Esophagus squamous epithelium (tissue), 5 donors: ENCODE measurements around the gene DNASE2. TPM values are rescaled to one million over a fixed set of nuclear protein-coding genes. Genes with fewer than 3 reads are reported as not detected.

ENCODE experiments used
- DNase-seq: peaks from one replicate; lab custom pipeline; 2025; lab: John Stamatoyannopoulos, UW
- H3K27ac ChIP-seq, 4 donors: fragments of 200-600 bp; sonication (generic); one replicate each; pipeline ENCODE4 v1.5.1; 2016 to 2019; ENCODE audit warnings: mild to moderate bottlenecking in 1 of 4
- H3K27me3 ChIP-seq, 4 donors: fragments of 200-600 bp; sonication (generic); 1 replicate in 3 of 4; 2 replicates in 1 of 4; pipeline versions ENCODE4 v1.5.1 to v1.6.0; 2017 to 2021; ENCODE audit warnings: antibody characterized with exemption in 1 of 4
- H3K36me3 ChIP-seq, 3 donors: fragments of 200-600 bp; sonication (generic); one replicate each; pipeline ENCODE4 v1.5.1; 2016 to 2019
- H3K4me1 ChIP-seq, 3 donors: fragments of 200-600 bp; sonication (generic); one replicate each; pipeline ENCODE4 v1.5.1; 2017 to 2019
- H3K4me3 ChIP-seq, 4 donors: fragments of 200-600 bp; sonication (generic); 1 replicate in 3 of 4; 2 replicates in 1 of 4; pipeline ENCODE4 v1.5.1; 2016 to 2019; ENCODE audit warnings: mild to moderate bottlenecking in 2 of 4, moderate library complexity in 1 of 4
- H3K9me3 ChIP-seq, 3 donors: fragments of 200-600 bp; sonication (generic); one replicate each; pipeline ENCODE4 v1.5.1; 2016 to 2019
- POLR2A ChIP-seq, 4 donors: fragments of 450-650 bp; IDR thresholded peaks; one replicate each; pipeline ENCODE4 v1.6.1; 2017; ENCODE audit warnings: antibody characterized with exemption in 4 of 4, mild to moderate bottlenecking in 4 of 4, moderate library complexity in 3 of 4
- WGBS, 2 donors: methylation state at CpG; one replicate each; pipeline ENCODE4 v1.1.5; 2018; 5-methylcytosine and 5-hydroxymethylcytosine counted together
- intact Hi-C: fragments of 100-400 bp; cut with DNase I; formaldehyde crosslinking; loops from one replicate; pipeline ENCODE4 v1.15.0; 2022
- total RNA-seq, 4 donors: library from RNA; depleted of rRNA; stranded (reverse); fragments of >200 nt; gene quantifications; one replicate each; pipeline ENCODE4 v1.1.0, GENCODE V29; 2016
- TF ChIP-seq, protein P1 (sequence below), 6 experiments: fragments of 450-650 bp in 4 of 6; fragments of 200-600 bp in 2 of 6; sonication (generic) in 2 of 6; IDR thresholded peaks; one replicate each; pipeline ENCODE4 v1.5.1; 2016 to 2019; ENCODE audit warnings: antibody characterized with exemption in 6 of 6, mild to moderate bottlenecking in 4 of 6, moderate library complexity in 4 of 6
- donor health status: DM: yes; HTN: yes; CAD: no.

The DNASE2 gene
- total RNA-seq, 4 donors from 2014 or later: 12.3 to 27.9 (median 20.4) TPM

DNA sequence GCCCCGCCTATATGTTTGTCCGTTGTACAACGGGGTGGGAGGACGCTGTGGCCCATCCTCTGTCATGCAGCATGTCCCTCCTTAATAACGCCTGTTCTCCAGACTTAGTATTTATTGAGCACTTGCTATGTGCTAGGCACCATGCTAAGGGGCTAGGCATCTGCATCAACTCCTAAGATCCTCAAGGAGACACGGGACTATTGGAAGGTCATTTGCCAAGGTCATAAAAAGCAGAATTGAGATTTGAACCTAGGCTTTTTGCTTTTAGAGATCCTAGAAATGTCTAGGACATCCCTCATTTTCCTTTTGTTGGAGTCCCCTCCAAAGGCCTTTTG lies 44.8 kb downstream of the DNASE2 start:
- peaks cover 15 to 71% (median 28%) of the 10 kb centered on the region in 3 donors for H3K4me1 ChIP-seq
- TF ChIP-seq POLR2A (IDR thresholded peaks at IDR 0.05): no peak
- TF ChIP-seq, protein P1, sequence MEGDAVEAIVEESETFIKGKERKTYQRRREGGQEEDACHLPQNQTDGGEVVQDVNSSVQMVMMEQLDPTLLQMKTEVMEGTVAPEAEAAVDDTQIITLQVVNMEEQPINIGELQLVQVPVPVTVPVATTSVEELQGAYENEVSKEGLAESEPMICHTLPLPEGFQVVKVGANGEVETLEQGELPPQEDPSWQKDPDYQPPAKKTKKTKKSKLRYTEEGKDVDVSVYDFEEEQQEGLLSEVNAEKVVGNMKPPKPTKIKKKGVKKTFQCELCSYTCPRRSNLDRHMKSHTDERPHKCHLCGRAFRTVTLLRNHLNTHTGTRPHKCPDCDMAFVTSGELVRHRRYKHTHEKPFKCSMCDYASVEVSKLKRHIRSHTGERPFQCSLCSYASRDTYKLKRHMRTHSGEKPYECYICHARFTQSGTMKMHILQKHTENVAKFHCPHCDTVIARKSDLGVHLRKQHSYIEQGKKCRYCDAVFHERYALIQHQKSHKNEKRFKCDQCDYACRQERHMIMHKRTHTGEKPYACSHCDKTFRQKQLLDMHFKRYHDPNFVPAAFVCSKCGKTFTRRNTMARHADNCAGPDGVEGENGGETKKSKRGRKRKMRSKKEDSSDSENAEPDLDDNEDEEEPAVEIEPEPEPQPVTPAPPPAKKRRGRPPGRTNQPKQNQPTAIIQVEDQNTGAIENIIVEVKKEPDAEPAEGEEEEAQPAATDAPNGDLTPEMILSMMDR (IDR thresholded peaks at IDR 0.05): no peak
- WGBS, 2 donors: 7 to 13% methylated on average over 3 to 6 of the region's 6 CpGs
- intact Hi-C loops: no loop called here
- H3K36me3 ChIP-seq: no peaks in the 10 kb centered on the region
- no peaks in the 10 kb centered on the region for H3K9me3 ChIP-seq
- peaks cover 22 to 100% (median 41%) of the 10 kb centered on the region in 4 donors for H3K27me3 ChIP-seq
- no peak overlapping the region for H3K27ac ChIP-seq
- no peak for DNase-seq
- H3K4me3 ChIP-seq: no peak overlapping the region

DNA sequence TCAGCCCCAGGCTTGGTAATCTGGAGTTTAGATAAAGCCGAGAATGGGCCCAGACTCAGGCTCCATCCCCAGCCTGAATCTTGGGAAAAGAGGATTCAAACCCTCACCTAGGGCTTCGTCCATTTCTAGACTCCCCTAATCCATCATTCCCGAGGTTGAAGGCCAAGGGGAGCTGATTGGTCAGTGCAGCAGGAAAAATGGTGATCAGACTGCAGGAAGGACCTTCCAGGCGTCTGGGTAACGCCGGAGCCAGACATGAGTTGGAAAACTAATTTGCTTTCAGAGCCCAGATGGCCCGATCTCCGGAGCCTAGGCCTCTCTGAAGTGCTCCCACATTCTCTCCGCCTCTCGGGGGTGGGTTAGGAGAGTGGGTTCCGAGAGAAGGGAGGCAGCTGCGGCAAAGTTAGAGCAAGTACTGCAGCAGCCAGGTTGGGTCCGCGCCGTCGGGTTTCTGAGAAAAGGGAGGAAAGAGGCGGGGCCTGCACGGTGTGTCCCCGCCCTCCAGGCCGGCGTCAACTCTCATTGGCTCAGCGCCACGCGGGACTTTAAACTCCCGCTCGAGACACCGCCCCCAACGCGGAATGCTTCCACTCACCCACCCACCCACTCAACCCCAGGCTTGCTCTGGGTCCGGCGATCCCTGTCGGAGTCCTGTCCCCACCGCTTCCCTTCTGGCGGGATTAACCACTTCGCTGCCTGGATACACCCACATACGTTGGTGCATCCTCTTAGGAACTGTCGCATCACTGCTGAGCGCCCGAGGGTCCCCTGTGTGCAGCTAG lies 46.1 kb downstream of the DNASE2 start:
- WGBS, 2 donors: 10 to 15% methylated on average over 15 to 19 of the region's 39 CpGs
- Histone ChIP-seq H3K4me3 (no peak overlapping the region), H3K27me3 (peaks cover 22 to 100% (median 37%) of the 10 kb centered on the region in 4 donors), H3K9me3 (no peaks in the 10 kb centered on the region), H3K36me3 (no peaks in the 10 kb centered on the region), H3K27ac (no peak overlapping the region), H3K4me1 (peaks cover 10 to 58% (median 22%) of the 10 kb centered on the region in 3 donors)
- DNase-seq: no peak
- TF ChIP-seq, protein P1 (IDR thresholded peaks at IDR 0.05): no peak
- intact Hi-C loops: no loop called here

DNA sequence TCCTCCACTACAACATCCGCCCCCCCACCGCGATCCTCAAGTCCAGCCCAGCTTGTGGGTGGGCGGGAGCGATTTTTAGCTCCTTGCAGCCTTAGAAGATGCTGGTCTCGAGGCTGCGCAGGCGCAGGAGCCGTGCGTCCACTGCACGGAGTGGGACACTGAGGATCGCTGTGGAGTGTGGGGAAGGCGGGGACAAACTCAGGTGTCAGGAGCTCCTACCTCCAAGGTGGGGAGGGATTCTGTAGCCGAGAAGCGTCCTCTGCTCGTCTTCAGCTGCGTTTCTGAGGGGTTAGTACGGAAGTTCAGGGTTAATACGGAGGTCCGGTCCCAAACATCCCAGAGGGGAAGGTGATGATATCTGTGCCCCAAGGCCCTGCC lies 46.7 kb downstream of the DNASE2 start, which contains the start of gene RTBDN:
RTBDN (minus strand) TSS at position 14 of the 378 bp plus-strand sequence. CDS start 4,600 bp downstream, outside the sequence.
- no peaks in the 10 kb centered on the region for H3K9me3 ChIP-seq
- 13 to 20% methylated on average over 2 to 16 of the region's 20 CpGs for WGBS, 2 donors
- no peak within 1 kb of the TSS for H3K27ac ChIP-seq
- intact Hi-C loops: no loop called here
- DNase-seq: no peak
- peaks cover 10 to 57% (median 22%) of the 10 kb centered on the region in 3 donors for H3K4me1 ChIP-seq
- no peak for TF ChIP-seq POLR2A (IDR thresholded peaks at IDR 0.05)
- TF ChIP-seq, protein P1 (IDR thresholded peaks at IDR 0.05): no peak
- peaks cover 22 to 100% (median 36%) of the 10 kb centered on the region in 4 donors for H3K27me3 ChIP-seq
- peak within 1 kb of the TSS; percentile 18 to 70 (median 41) for H3K4me3 ChIP-seq
- H3K36me3 ChIP-seq: no peaks in the 10 kb centered on the region

DNA sequence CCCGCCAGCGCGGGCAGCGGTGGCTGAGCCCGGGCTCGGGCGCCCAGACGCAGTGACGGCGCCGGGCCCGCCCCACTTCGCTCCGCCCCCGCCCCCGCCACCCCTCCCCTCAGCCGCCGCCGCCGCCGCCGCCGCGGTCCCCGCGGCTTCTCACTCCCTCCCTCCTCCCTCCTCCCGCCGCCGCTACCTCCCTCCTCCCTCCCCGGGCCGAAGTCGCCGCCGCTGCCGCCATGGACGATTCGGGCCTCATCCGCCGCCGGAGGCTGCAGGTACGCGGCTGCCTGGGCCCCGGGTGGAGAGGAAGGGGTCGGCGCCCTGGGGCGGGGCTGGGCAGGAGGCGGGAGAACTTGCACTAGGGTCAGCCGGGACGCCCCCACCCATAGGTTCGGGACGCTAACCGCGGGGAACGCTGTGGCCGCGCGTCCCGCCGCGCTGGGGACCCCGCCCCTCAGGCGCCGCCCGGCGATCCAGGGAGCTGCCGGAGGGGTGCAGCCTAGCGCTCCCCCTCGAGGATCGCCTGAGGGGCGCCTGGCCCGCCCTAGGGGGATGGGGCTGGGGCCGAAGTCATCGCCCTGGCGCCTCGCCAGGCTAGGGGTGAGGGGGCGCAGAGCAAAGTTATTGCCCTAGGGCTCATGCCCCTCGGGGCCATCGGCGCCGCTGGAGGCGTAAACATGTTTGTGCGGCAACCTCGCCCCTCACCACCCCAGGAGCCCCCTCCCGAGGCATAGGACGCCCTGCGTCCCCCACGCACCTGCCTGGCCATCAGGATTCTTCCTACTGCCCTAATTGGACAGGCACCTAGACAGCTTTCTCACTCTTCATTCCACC lies 47.3 kb downstream of the DNASE2 start:
- 0% methylated on average over 3 to 4 of the region's 87 CpGs for WGBS, 2 donors
- H3K9me3 ChIP-seq: no peaks in the 10 kb centered on the region
- DNase-seq: no peak
- H3K4me1 ChIP-seq: peaks cover 9 to 55% (median 21%) of the 10 kb centered on the region in 3 donors
- intact Hi-C loops: no loop called here
- H3K36me3 ChIP-seq: no peaks in the 10 kb centered on the region
- H3K27ac ChIP-seq: no peak overlapping the region
- peaks cover 22 to 100% (median 35%) of the 10 kb centered on the region in 4 donors for H3K27me3 ChIP-seq
- TF ChIP-seq, protein P1 (IDR thresholded peaks at IDR 0.05): no peak
- TF ChIP-seq POLR2A (IDR thresholded peaks at IDR 0.05): no peak
- H3K4me3 ChIP-seq: peak overlapping the region; percentile 18 to 70 (median 41)

DNA sequence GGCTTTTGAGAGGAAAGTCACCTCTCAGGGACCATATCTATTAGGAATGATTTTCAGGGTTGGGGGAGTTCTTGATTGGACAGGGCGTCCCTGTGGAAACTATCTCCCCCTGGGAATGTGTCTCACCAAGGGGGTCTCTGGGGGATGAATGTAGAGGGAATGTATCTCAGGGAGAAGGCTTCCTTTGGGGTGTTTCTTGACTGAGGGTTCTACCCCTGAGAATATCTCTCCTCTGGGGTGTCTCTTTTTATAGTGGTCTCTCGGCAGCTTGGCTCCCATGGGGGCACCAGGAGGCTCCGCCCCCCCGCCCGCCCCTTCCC lies 47.9 kb downstream of the DNASE2 start:
- TF ChIP-seq POLR2A (IDR thresholded peaks at IDR 0.05): no peak
- TF ChIP-seq, protein P1 (IDR thresholded peaks at IDR 0.05): no peak
- WGBS, 2 donors: 0 to 14% methylated on average over 1 of the region's 5 CpGs
- H3K36me3 ChIP-seq: no peaks in the 10 kb centered on the region
- peak overlapping the region; percentile 18 to 70 (median 41) for H3K4me3 ChIP-seq
- no peaks in the 10 kb centered on the region for H3K9me3 ChIP-seq
- H3K27ac ChIP-seq: no peak overlapping the region
- peaks cover 4 to 54% (median 17%) of the 10 kb centered on the region in 3 donors for H3K4me1 ChIP-seq
- H3K27me3 ChIP-seq: peaks cover 22 to 100% (median 32%) of the 10 kb centered on the region in 4 donors
- intact Hi-C loops: no loop called here
- no peak for DNase-seq
